ENCODE measurements around the gene ARHGEF16.

The ARHGEF16 gene

DNA sequence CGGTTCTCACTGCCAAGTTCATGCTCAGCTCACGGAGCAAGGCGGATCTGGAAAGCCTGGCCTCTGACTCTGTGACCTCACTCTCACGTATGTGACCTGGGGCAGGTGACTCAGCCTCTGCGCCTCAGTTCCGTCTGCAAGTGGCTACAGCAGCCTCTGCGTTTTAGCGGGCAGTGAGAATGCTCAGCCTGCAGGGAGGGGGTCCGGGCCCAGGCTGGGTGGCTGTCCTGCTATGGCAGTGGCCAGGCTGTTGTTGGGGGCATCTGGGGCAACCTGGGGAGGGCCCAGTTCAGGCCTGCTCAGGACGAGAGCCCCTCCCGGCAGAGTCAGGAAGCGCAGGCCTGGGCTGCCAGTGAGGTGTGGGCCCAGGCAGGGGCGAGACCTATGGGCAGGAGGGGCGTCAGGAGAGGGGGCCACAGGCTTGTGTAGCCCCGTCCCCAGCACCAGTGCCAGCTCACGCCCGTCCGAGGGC, 27.9 kb downstream of the ARHGEF16 start:
- DNase-seq (ENCODE audit: low spot score), result peak; percentile 80

DNA sequence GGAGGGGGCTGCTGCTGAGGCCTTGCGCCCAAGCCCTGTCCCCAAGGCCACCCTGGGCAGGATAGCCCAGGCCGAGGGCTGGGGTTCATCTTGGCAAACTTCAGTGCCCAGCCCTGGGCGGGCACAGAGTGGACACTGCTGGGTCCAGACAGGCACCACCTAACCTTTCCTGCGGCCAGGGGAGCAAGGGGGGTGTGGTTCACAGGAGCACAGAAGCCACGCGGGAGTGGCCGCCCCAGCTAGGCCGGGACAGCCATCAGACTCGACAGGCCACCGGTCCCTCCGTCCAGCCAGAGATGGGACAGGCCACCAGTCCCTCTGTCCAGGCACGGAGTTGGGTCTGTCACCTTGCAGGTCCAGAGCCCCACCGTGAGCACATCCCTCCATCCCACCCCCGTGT, 28.9 kb downstream of the ARHGEF16 start:
- DNase-seq (ENCODE audit: low spot score), result no peak

DNA sequence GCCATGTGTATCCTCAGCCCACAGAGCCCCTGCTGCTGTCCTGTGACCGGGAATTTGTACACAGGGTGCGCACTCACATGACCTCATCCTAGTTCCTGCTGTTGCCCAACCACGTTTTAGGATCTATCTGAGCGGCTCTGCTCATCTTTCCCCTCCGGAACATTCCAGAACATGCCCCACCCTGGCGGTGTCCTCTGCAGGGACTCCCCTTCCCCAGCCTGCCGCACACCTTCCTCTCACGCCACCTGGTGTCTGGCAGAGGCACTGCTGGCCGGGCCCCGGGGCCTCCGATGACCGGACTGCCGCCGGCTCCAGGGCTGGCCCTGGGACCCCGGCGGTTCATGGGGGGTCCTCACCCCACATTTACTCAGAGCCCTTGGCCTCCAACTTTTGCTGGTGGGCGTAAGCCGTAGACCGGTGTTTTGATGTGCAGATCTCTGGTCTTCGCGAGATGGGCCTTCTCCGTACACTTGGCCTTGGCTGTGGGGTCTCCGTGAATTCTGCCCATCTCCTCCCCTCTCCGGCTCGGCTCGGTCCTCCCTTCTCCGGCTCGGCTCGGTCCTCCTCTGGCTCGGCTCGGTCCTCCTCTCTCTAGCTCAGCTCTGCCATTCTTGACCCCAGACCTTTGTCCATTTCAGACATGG, 29.5 kb downstream of the ARHGEF16 start:
- DNase-seq (ENCODE audit: low spot score), result peak; percentile 39

DNA sequence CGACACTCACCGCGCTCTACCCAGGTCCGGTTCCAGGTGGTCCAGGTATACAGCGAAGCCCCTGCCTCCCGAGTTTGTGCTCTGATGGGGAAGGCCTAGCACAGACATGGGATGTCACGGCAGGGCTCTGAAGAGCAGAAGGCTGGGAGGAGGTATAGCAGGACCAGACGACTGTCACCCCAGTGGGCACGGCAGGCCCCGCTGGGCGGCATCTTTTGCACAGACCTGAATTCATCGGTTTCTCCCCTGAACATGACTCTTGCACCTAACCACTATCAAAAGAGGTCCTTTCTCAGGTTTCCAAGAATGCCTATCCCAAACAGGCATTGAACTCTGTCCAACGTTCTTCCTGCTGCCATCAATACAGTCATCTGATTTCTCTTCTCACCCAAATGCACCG, 30.6 kb downstream of the ARHGEF16 start:
- DNase-seq (ENCODE audit: low spot score), result no peak

DNA sequence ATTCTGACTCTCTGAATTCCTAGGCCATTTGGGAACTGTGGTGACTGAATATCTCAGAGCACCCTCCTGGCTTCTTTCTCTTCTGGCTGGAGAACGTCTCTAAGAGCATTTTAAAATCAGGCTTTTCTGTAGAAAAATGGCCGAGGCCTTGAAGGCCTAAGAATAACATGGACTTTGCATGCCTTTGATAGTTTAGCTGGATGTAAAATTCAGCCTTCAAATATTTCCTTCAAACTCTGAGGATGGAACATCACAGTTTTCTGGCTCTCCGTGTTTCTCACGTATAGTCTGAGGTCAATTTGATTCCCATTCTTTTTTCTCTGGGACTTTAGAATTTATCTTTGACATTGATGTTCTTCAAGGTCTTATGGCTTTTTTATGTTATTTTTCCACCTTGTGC, 34.0 kb downstream of the ARHGEF16 start:
- no peak for DNase-seq (ENCODE audit: low spot score)

DNA sequence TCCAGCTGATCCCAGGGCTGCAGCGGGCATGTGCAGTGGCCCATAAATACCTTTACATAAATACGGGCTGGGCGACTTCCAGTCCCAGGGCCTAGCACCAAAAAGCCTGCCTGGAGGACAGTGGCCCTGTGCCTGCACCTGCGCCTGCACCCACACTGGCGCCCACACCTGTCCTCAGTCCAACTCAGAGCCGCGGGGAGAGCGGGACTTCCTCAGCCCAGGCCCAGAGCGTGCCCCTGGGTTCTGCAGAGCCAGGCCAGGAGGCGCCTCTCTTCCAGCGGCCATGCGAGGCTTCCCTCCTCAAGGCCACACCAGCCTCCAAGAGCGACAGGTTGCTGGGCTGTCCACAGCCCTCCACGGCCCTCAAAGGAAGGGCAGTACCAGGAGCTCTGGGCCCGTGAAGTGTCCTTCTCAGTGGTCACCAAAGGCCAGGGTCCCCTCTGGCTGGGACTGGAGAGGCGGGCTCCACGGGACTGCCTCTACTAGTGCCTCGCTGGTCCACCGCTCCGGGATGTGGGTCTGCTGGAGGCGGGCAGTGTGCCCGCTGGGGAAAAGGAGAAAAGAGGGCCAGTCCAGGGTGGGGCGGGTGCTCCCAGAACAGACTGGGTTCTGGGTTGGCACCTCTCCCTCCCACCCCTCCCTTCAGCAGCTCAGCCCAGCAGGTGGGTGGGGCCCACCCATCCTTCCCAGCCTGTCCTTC, 35.7 kb downstream of the ARHGEF16 start:
- DNase-seq (ENCODE audit: low spot score), result no peak

DNA sequence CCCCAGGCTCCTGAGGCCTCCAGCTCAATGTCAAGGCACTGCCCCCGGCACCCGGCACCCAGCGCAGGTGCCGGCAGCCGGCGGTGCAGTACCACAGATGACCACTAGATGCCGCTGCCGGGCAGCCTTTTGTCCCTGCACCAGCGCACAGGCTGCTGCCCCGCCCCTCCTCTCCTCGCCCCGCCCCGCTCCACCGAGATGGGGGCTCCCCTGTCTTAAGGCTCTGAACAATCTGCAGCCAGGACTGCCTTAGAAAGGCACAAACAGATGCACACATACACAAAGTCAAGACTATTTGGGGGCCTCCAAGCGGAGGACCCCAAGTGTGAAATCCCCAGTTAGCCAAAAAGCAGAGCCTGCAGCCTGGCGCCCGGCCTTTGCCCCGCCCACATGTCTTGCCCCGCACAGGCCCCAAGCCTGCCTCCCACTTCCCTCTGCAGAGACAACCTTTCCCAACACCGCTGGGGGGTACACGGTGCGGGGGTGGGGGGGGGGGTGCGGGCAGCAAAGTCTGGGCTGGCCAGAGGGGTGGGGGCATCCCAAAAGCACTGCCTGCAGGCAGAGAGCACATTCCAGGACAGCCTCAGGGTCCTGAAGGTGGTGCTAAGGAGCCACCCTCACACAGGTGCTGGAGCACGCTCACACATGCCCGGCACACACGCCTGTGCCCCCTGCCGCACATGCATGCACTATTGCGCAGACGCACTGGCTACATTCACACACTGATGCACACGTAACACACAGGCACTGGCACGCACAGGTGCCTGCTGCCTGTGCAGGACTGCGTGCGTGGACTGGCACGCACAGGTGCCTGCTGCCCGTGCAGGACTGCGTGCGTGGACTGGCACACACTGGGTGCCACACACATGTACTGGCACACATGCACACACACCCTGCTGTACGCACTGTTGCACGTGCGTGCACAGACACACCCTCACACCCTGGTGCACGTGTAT, 37.1 kb downstream of the ARHGEF16 start:
- DNase-seq (ENCODE audit: low spot score), result peak; percentile 65

DNA sequence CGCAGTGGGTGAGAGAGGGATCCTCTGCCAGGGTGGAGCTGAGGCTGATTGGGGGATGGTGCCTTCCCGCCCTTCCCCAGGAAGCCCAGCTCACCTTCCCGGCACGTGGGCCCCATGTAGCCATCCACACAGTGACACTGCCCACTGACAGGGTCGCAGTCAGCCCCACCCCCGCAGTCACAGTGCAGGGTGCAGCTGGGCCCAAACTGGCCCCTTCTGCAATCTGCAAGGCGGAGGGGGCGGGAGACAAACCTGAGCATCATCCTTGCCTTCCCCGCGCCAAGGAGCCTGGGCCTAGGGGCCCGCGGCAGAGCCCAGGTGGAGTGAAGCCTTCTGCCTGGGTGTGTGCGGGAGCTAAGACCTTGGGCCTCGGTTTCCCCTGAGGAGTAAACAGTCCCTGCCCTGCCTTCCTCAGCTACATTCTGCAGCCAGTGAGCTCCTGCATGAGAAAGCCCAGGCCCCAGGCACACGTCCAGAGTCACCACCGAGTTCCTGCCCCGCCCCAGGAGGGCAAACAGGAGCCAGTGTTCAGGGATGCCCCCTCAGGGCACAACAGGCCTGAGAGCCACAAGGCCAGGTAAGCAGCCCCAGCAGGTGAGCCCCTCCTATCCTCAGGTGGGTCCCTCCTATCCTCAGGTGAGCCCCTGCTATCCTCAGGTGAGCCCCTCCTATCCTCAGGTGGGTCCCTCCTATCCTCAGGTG, 38.2 kb downstream of the ARHGEF16 start:
- no peak for DNase-seq (ENCODE audit: low spot score)

DNA sequence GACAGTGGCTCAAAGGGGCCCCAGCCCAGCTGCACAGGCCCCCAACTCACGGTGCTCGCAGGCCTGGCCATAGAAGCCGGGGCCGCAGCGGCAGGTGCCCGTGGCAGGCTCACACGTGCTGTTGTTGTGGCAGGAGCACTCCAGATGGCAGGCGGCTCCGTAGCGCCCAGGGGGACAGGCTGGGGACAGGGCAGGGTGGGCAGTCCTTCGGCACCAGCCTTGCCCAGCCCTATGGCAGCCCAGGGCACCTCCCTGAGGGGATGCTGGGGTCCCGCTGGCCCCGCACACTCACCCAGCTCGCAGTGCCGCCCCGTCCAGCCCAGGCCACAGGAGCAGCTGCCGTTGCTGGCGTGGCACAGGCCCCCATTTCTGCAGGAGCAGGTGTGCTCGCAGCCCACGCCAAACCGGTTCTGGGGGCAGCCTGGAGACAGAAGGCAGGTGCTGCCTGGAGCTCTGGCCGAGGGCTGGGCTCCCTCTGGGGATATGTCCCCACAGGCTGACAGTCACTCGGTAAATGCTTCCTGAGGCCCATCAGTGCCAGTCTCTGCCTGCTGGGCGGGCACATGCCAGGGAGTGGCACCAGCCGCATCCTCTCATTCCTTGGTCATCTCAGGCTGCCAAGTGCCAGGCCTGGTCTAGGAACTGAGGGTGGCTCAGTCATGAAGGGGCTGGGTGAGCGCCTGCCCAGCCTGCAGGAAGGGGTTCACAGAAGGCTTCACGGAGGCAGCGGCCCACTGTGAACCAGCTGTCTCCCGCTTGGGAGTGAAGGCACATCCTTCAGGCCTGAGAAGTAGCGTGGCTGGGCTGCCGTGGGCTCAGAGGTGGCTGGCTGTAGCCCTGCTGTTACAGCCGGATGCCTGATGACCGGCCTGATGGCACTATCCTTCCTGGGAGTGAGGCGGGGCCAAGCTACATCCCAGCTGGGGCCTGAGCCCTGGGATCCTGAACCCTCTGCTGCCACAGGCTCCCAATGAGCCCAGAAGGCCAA, 40.1 kb downstream of the ARHGEF16 start:
- DNase-seq (ENCODE audit: low spot score), result no peak

DNA sequence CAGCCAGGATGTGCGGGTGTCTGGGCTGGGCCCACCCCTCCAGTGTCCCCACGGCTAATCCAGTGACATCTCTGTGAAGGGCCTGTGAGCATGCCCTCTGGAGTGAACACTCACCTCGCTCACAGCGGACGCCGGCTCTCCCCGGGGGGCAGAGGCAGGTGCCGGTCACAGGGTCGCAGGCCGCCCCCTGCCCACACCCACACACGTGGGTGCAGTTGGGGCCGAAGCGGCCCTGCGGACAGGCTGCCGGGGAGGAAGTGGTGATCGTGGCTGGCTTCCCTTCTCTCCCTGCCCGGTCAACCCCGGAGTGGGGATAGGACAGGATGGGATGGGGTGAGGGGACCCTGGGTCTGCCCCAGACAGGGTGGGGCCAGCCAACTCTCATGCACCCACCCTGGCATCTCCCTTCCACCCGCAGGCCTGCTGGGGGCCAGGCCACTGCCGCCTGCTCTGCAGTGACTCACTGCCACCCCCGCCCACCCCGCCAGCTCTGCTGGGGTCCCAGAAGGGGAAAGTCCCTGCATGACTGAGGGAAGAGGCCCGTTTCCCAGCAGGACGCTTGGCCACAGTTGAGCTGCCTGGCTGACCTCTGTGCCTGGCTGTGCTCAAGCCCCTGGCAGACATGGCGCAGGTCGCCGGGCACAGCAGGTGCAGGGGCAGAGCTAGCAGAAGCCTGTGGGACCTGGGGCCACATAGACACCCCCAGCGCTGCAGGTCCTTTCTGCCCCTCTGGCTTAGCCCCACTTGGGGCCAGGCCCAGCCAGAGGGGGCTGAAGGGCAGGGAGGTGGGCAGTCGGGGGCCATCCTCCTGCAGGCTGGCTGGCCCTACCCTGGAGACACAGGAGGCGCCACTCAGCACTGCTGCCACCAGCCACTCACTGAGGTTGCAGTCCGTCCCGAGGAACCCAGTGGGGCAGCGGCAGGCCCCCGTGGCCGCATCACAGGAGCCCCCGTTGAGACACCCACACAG, 41.6 kb downstream of the ARHGEF16 start:
- DNase-seq (ENCODE audit: low spot score), result peak; percentile 72

DNA sequence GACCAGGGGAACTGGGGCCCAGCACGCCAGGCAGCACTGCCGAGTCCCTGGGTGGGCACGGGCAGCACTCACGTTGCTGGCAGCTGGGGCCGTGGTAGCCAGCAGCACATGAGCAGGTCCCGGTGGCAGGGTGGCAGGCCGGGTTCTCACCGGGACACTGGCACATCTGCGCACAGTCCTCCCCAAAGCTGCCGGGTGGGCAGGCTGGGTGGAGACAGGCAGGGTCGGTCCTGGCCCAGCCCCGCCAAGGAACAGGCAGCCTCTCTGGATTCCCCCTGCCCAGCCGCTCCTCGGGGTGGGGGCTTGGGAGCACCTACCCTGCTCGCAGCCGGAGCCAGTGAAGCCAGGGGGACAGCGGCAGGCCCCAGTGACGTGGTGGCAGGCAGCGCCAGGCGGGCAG, 42.5 kb downstream of the ARHGEF16 start:
- no peak for DNase-seq (ENCODE audit: low spot score)

DNA sequence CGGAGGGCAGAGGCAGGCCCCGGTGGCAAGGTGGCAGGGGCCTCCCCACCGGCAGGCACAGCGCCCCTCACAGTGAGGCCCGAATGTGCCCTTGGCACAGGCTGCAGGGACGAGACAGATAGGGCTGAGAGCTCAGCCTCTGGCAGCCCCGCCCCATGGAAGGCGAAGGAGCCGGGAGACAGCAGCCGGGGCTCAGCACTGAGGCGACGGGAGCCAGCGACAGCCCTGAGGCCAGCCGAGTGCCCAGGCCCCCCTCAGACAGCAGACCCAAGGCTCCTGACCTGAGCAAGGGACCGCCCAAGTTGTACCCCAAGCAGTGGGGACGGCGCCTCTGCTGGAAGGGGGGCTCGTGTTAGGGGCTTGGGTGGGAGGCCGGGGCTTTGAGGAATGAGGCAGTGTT, 43.1 kb downstream of the ARHGEF16 start:
- no peak for DNase-seq (ENCODE audit: low spot score)

DNA sequence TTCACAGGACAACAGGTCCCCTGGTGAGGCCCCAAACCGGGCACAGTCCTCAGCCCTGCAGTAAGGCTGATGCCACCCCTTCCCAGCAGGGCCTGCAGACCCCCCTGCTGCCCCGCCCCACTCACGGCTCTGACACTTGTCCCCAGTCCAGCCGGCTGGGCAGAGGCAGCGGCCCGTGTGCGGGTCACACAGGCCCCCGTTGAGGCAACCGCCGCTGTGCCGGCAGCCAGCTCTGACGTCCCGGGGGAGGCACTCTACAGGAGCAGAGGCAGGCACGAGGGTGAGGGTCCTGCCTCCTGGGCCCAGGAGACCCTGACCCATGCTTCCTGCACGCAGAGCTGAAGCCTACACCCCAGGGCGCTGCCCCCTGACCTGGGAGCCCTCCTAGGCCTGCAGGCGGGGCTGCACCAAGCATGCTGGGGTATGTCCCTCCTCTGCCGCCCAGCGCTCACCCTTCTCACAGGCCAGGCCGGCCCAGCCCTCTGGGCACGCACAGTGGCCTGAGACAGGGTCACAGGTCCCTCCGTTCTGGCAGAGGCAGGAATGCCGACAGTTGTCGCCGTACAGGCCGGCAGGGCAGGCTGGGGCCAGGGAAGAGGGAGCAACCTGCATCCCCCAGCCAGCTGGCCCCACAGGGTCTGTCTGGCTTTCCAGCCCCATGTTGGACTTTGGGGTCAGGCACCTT, 43.9 kb downstream of the ARHGEF16 start:
- no peak for DNase-seq (ENCODE audit: low spot score)

DNA sequence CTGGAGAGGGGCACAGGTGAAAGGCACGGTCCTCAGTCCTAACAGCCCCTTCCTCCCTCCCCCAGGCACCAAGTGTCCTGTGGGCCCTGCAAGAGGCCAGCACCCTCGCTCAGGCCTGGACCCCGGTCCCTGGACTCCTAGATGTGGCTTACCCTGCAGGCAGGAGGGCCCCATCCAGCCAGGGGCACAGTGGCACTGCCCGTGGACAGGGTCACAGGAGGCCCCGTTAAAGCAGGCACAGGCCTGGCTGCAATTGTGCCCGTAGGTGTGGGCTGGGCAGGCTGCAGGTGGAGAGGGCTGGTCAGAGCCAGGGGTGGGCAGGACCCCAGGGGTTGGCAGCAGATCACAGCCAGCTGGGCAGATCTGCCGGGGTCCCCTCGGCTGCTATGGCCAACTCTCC, 44.5 kb downstream of the ARHGEF16 start:
- no peak for DNase-seq (ENCODE audit: low spot score)

DNA sequence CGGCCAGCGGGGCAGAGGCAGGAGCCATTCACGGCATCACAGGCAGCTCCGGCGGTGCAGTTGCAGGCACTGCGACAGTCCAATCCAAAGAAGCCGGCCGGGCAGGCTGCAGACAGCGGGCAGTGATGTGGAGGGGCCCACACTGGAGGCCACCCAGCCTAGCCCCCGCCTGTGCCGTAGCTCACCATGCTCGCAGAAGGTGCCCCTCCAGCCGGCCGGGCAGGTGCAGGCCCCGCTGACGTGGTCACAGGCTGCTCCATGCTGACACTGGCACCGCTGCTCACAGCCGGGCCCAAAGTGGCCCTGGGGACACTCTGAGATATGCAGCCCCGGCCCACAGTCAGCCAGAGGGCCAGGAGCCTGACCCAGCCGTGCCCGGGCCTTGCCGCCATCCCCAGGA, 45.1 kb downstream of the ARHGEF16 start:
- no peak for DNase-seq (ENCODE audit: low spot score)

DNA sequence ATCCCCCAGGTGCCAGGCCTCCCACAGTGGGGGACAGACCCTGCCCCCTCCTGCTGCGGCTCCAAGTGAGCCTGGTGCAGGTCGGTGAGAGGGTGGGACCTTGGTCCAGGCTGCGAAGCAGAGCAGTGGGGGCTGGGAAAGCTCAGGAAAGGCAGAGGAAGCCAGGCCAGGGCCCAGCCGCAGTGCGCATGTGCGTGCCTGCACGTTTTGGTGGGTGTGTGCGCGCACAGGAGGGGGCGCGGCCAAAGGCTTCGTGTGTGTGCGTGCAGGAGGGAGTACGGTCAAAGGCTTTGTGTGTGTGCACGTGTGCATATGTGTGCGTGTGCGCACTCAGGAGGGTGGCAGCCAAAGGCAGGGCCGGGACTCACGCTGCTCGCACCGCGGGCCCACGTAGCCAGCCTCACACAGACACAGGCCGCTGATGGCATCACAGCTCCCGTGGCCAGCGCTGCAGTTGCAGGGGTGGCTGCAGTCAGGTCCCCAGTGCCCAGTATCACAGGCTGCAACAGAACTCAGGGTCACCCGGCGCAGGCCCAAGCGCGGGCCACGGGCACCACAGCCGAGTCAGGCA, 45.9 kb downstream of the ARHGEF16 start:
- no peak for DNase-seq (ENCODE audit: low spot score)

DNA sequence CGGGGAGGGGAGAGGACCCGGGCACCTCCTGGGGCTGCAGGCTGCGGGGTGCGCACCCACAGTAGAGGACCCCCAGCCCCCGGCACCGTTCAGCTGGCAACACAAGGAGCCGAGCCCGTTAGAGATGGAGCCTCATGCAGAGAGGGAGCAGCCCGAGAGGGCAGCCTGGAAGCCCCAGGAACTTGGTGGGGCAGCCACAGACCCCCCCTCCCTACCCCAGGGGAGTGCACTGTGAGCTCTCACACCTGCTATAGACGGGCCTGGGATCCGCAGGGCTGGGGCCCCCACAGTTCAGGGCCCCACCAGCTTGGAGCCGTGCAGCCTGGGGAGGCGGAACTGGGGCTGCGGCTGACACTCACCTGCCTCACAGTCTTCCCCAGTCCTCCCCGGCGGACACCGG, 47.0 kb downstream of the ARHGEF16 start:
- no peak for DNase-seq (ENCODE audit: low spot score)

DNA sequence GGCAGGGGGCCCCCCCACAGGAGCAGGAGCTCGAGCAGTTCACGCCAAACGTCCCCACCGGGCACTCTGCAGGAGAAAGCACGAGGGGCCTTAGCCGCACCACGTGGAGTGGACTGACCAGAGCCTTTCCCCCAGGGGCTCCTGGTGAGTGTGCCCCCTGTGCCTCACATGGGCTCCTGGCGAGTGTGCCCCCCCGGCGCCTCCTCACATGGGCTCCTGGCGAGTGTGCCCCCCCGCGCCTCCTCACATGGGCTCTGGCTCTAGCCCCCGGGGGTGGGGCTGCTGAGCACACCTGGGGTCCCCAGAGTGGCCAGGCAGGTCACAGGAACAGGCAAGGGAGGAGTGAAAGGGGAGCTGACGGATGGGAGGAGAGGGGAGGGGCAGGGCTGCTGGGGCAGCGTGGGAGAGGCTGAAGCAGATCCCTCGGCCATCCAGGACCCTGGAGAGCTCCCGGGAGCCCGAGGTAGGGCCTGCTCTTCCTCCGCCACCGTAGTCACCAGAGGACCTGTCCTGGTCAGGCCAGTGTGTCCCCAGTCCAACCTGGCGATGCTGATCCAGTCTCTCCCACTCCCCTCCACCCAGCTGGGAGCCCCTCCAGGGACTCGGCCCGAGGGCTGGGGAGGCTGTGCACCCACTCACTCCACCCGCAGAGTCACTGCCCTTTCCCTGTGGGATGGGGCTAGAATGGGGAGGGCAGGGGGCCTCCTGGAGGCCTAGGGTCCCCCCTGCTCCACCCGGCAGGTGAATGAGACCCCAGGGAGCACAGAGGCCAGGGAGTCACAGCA, 47.6 kb downstream of the ARHGEF16 start:
- peak; percentile 28 for DNase-seq (ENCODE audit: low spot score)
